Measurements from ENCODE around the gene MAPRE2.

The MAPRE2 gene

DNA sequence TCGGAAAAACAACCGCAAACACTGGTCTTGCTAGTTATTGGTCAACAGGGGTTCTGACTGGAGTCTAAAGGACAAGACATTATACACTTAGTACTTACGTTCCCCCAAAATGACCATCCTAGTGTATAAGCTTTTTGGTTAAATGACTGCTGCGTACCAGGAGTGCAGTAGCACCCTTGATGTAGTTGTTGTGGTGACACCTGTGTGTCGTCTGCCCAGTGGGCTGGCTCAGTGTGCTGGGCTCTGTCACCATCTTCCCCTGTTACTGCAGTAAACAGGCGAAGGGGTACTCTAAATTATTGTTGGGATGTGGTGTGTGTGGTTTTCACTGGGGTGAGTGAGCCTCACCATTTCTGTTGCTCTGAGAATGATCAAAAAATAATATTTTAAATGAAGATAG lies 76.2 kb downstream of the MAPRE2 start:
- TF ChIP-seq, protein P1, sequence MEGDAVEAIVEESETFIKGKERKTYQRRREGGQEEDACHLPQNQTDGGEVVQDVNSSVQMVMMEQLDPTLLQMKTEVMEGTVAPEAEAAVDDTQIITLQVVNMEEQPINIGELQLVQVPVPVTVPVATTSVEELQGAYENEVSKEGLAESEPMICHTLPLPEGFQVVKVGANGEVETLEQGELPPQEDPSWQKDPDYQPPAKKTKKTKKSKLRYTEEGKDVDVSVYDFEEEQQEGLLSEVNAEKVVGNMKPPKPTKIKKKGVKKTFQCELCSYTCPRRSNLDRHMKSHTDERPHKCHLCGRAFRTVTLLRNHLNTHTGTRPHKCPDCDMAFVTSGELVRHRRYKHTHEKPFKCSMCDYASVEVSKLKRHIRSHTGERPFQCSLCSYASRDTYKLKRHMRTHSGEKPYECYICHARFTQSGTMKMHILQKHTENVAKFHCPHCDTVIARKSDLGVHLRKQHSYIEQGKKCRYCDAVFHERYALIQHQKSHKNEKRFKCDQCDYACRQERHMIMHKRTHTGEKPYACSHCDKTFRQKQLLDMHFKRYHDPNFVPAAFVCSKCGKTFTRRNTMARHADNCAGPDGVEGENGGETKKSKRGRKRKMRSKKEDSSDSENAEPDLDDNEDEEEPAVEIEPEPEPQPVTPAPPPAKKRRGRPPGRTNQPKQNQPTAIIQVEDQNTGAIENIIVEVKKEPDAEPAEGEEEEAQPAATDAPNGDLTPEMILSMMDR (IDR thresholded peaks at IDR 0.05; ENCODE audit: low read length): no peak
- no peak for TF ChIP-seq EZH2phosphoT487 (IDR thresholded peaks at IDR 0.05; ENCODE audit: low read length)
- TF ChIP-seq EZH2 (optimal IDR thresholded peaks at IDR 0.05; ENCODE audit: low read depth, low read length): no peak
- Histone ChIP-seq H3K4me2 (ENCODE audit: low read depth, low read length) (no peak overlapping the region), H3K79me2 (ENCODE audit: low read length) (no peaks in the 10 kb centered on the region), H3F3A (ENCODE audit: insufficient read depth, low read length) (no peaks in the 10 kb centered on the region), H3K27ac (ENCODE audit: low read length) (no peak overlapping the region), H3K9ac (ENCODE audit: low read length) (no peak overlapping the region), H3K9me2 (replicated peaks; ENCODE audit: insufficient read depth, low read length) (no peaks in the 10 kb centered on the region), H3K27me3 (replicated peaks; ENCODE audit: insufficient read depth, low read length) (no peaks in the 10 kb centered on the region), H2AFZ (ENCODE audit: low read length) (no peak overlapping the region), H4K20me1 (ENCODE audit: insufficient read depth, low read length) (no peaks in the 10 kb centered on the region), H3K4me1 (ENCODE audit: low read length) (no peaks in the 10 kb centered on the region), H3K4me3 (ENCODE audit: low read length) (no peak overlapping the region), H3K9me3 (replicated peaks; ENCODE audit: insufficient read depth, low read length) (no peaks in the 10 kb centered on the region), H3K36me3 (replicated peaks; ENCODE audit: insufficient read depth, low read length) (no peaks in the 10 kb centered on the region)
- no peak for DNase-seq

DNA sequence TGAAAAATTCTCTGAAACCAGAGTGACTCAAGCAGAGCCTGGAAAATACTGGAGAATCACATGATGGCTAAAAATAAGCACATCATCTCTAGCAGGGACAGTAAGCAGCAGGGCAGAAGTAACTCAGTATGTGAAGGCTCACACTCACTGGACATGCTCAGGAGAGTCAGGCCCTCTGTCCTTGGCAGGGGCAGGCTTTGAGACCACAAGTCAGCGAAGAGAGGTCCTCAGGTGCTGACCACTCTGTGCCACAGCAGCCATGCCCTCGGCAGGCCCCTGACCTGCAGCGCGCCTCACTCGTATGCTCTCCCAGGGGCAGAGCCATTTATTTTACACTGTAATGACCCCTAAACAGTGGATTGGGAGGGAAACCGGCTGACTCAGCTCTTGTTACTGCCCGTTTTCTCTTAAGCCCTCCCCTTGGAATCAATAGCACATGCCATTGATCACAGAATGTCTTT lies 76.8 kb downstream of the MAPRE2 start:
- Histone ChIP-seq H2AFZ (ENCODE audit: low read length) (no peak overlapping the region), H3K27ac (ENCODE audit: low read length) (no peak overlapping the region), H3K9me3 (replicated peaks; ENCODE audit: insufficient read depth, low read length) (no peaks in the 10 kb centered on the region), H3K9ac (ENCODE audit: low read length) (no peak overlapping the region), H3K4me1 (ENCODE audit: low read length) (no peaks in the 10 kb centered on the region), H3K79me2 (ENCODE audit: low read length) (no peaks in the 10 kb centered on the region), H3K27me3 (replicated peaks; ENCODE audit: insufficient read depth, low read length) (no peaks in the 10 kb centered on the region), H3K4me2 (ENCODE audit: low read depth, low read length) (no peak overlapping the region), H3K9me2 (replicated peaks; ENCODE audit: insufficient read depth, low read length) (no peaks in the 10 kb centered on the region), H4K20me1 (ENCODE audit: insufficient read depth, low read length) (no peaks in the 10 kb centered on the region), H3K4me3 (ENCODE audit: low read length) (no peak overlapping the region), H3F3A (ENCODE audit: insufficient read depth, low read length) (no peaks in the 10 kb centered on the region), H3K36me3 (replicated peaks; ENCODE audit: insufficient read depth, low read length) (no peaks in the 10 kb centered on the region)
- no peak for TF ChIP-seq EZH2 (optimal IDR thresholded peaks at IDR 0.05; ENCODE audit: low read depth, low read length)
- TF ChIP-seq EZH2phosphoT487 (IDR thresholded peaks at IDR 0.05; ENCODE audit: low read length): no peak
- TF ChIP-seq, protein P1 (IDR thresholded peaks at IDR 0.05; ENCODE audit: low read length): no peak
- DNase-seq: no peak

DNA sequence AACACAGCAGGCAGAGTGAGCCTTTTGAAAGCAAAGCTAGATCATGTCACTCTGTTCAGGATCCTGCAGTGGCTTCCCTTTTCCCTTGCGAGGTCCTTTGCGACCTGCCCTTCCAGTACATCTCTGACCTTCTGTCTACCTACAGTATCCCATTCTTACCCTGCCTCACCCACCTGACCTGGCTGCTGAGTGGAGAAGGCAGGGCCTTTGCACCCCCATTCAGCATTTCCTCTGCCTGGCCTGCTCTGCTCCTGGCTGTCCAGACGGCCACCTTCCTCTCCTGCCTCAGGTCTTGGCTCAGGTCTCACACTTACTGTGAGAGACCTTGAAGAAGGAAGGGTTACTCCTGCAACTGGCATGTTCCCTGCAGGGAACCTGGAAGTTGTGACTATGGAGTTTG lies 77.4 kb downstream of the MAPRE2 start:
- Histone ChIP-seq H3K4me2 (ENCODE audit: low read depth, low read length) (no peak overlapping the region), H2AFZ (ENCODE audit: low read length) (no peak overlapping the region), H3K27ac (ENCODE audit: low read length) (no peak overlapping the region), H3K79me2 (ENCODE audit: low read length) (no peaks in the 10 kb centered on the region), H3K36me3 (replicated peaks; ENCODE audit: insufficient read depth, low read length) (no peaks in the 10 kb centered on the region), H3F3A (ENCODE audit: insufficient read depth, low read length) (no peaks in the 10 kb centered on the region), H4K20me1 (ENCODE audit: insufficient read depth, low read length) (no peaks in the 10 kb centered on the region), H3K9ac (ENCODE audit: low read length) (no peak overlapping the region), H3K9me2 (replicated peaks; ENCODE audit: insufficient read depth, low read length) (no peaks in the 10 kb centered on the region), H3K4me1 (ENCODE audit: low read length) (no peaks in the 10 kb centered on the region), H3K4me3 (ENCODE audit: low read length) (no peak overlapping the region), H3K27me3 (replicated peaks; ENCODE audit: insufficient read depth, low read length) (no peaks in the 10 kb centered on the region), H3K9me3 (replicated peaks; ENCODE audit: insufficient read depth, low read length) (no peaks in the 10 kb centered on the region)
- no peak for DNase-seq
- no peak for TF ChIP-seq EZH2phosphoT487 (IDR thresholded peaks at IDR 0.05; ENCODE audit: low read length)
- TF ChIP-seq, protein P1 (IDR thresholded peaks at IDR 0.05; ENCODE audit: low read length): no peak
- TF ChIP-seq EZH2 (optimal IDR thresholded peaks at IDR 0.05; ENCODE audit: low read depth, low read length): no peak
